Breast epithelium (tissue), 3 donors: ENCODE data around the gene LINC00237.

Experiments used
- POLR2A ChIP-seq: fragments of 450-650 bp; IDR thresholded peaks from one replicate; pipeline ENCODE4 v1.6.1; 2016; ENCODE audit warnings: antibody characterized with exemption, mild to moderate bottlenecking, moderate library complexity
- TF ChIP-seq, protein P1 (sequence below), 3 donors: fragments of 450-650 bp; IDR thresholded peaks; one replicate each; pipeline ENCODE4 v1.5.1; 2016 to 2017; ENCODE audit warnings: antibody characterized with exemption in 3 of 3, mild to moderate bottlenecking in 3 of 3, moderate library complexity in 3 of 3

- TF ChIP-seq, protein P1, sequence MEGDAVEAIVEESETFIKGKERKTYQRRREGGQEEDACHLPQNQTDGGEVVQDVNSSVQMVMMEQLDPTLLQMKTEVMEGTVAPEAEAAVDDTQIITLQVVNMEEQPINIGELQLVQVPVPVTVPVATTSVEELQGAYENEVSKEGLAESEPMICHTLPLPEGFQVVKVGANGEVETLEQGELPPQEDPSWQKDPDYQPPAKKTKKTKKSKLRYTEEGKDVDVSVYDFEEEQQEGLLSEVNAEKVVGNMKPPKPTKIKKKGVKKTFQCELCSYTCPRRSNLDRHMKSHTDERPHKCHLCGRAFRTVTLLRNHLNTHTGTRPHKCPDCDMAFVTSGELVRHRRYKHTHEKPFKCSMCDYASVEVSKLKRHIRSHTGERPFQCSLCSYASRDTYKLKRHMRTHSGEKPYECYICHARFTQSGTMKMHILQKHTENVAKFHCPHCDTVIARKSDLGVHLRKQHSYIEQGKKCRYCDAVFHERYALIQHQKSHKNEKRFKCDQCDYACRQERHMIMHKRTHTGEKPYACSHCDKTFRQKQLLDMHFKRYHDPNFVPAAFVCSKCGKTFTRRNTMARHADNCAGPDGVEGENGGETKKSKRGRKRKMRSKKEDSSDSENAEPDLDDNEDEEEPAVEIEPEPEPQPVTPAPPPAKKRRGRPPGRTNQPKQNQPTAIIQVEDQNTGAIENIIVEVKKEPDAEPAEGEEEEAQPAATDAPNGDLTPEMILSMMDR (IDR thresholded peaks at IDR 0.05) = no peak
- no peak for TF ChIP-seq POLR2A
Observed at GRCh38 chr20:21106171-21107017, at the start of gene LINC00237.
